ENCODE data around the gene MVK.

The MVK gene

DNA sequence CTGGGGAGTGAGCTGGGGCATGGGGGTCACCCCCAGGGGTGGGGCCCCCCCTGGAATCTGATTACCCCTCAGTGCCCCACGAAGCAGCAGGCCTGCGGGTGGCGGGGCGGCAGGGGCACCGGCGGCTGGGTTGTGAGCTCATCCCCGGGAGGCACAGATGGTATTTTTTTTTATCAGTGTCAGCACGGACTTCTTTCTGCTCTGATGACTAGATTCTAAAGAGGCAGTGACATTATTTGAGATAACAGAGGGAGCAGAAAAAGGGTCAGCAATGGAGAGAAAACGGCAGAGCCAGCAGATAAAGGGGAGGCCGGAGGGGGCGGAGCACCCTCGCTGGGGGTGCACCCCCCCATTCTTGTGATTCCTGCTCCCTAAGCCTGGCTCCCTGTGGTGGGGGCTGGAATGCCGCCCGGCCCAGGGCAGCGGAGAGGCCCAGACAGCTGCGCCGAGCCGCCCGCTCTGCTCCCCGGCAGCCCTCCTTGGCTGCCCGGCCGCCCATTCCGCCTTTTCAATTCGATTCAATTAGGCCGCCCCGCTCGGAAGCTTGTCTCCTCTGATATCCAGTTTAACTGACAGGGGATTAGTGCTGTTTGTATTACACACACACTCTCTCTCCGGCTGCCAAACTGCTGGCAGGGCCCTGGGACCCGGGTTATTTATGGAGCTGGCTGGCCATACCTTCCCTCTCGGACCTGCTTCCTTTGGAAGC is 32.9 kb downstream of the MVK start:
- Histone ChIP-seq H3K4me1 (ENCODE audit: control insufficient read depth, insufficient read depth, low read length) (peaks cover 7% of the 10 kb centered on the region), H3K27ac (ENCODE audit: low read length) (no peak overlapping the region), H3K9ac (ENCODE audit: low read length in 2 of 2) (no peak overlapping the region), H3K4me3 (ENCODE audit: low read length in 2 of 2) (no peak overlapping the region), H3K27me3 (ENCODE audit: control insufficient read depth in 1 of 2, insufficient read depth in 2 of 2, low read length in 2 of 2) (peaks cover 23 to 31% of the 10 kb centered on the region in 2 donors), H3K9me3 (ENCODE audit: control insufficient read depth in 2 of 2, low read length in 2 of 2) (no peaks in the 10 kb centered on the region), H3K36me3 (ENCODE audit: control insufficient read depth in 2 of 2, insufficient read depth in 2 of 2, low read length in 2 of 2) (no peaks in the 10 kb centered on the region)

GRCh38 chr12:109607618-109608017 is 34.0 kb downstream of the MVK start:
- no peak overlapping the region for H3K4me3 ChIP-seq (ENCODE audit: low read length in 2 of 2)
- H3K9ac ChIP-seq (ENCODE audit: low read length in 2 of 2) = no peak overlapping the region
- no peaks in the 10 kb centered on the region for H3K9me3 ChIP-seq (ENCODE audit: control insufficient read depth in 2 of 2, low read length in 2 of 2)
- H3K4me1 ChIP-seq (ENCODE audit: control insufficient read depth, insufficient read depth, low read length) = peaks cover 7% of the 10 kb centered on the region
- no peaks in the 10 kb centered on the region for H3K36me3 ChIP-seq (ENCODE audit: control insufficient read depth in 2 of 2, insufficient read depth in 2 of 2, low read length in 2 of 2)
- H3K27me3 ChIP-seq (ENCODE audit: control insufficient read depth in 1 of 2, insufficient read depth in 2 of 2, low read length in 2 of 2) = peaks cover 24 to 38% of the 10 kb centered on the region in 2 donors
- H3K27ac ChIP-seq (ENCODE audit: low read length) = no peak overlapping the region

GRCh38 chr12:109608270-109608669 is 34.7 kb downstream of the MVK start:
- H3K27ac ChIP-seq (ENCODE audit: low read length) = no peak overlapping the region

GRCh38 chr12:109608793-109609192 is 35.2 kb downstream of the MVK start:
- Histone ChIP-seq H3K4me1 (ENCODE audit: control insufficient read depth, insufficient read depth, low read length) (peaks cover 7% of the 10 kb centered on the region), H3K9ac (ENCODE audit: low read length in 2 of 2) (no peak overlapping the region), H3K9me3 (ENCODE audit: control insufficient read depth in 2 of 2, low read length in 2 of 2) (no peaks in the 10 kb centered on the region), H3K27me3 (ENCODE audit: control insufficient read depth in 1 of 2, insufficient read depth in 2 of 2, low read length in 2 of 2) (peaks cover 35 to 47% of the 10 kb centered on the region in 2 donors), H3K36me3 (ENCODE audit: control insufficient read depth in 2 of 2, insufficient read depth in 2 of 2, low read length in 2 of 2) (no peaks in the 10 kb centered on the region), H3K27ac (ENCODE audit: low read length) (no peak overlapping the region), H3K4me3 (ENCODE audit: low read length in 2 of 2) (no peak overlapping the region)

More at GRCh38 chr12:109608270-109608669, 34.7 kb downstream of the MVK start:
- Histone ChIP-seq H3K36me3 (ENCODE audit: control insufficient read depth in 2 of 2, insufficient read depth in 2 of 2, low read length in 2 of 2) (no peaks in the 10 kb centered on the region), H3K9ac (ENCODE audit: low read length in 2 of 2) (no peak overlapping the region), H3K4me1 (ENCODE audit: control insufficient read depth, insufficient read depth, low read length) (peaks cover 7% of the 10 kb centered on the region), H3K4me3 (ENCODE audit: low read length in 2 of 2) (no peak overlapping the region), H3K27me3 (ENCODE audit: control insufficient read depth in 1 of 2, insufficient read depth in 2 of 2, low read length in 2 of 2) (peaks cover 31 to 42% of the 10 kb centered on the region in 2 donors), H3K9me3 (ENCODE audit: control insufficient read depth in 2 of 2, low read length in 2 of 2) (no peaks in the 10 kb centered on the region)

DNA sequence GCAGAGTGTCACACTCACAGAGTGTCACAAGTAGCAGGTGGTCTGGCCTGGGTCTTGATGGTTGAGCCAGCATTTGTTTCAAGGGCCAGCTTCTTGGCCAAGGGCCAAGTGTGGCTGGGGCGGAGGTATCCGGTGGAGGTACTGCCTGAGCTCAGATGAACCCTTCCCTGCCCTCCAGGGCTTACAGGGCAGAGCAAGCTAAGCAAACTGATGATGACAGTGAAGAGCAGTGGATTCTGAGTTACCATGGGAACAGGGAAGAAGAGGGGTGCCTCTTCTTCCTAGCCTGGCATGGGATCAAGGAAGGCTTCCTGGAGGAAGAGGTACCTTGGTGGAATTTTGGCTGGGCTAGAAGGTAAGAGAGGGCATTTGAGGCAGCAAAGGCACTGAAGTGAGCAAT is 35.7 kb downstream of the MVK start:
- Histone ChIP-seq H3K4me1 (ENCODE audit: control insufficient read depth, insufficient read depth, low read length) (peaks cover 7% of the 10 kb centered on the region), H3K27me3 (ENCODE audit: control insufficient read depth in 1 of 2, insufficient read depth in 2 of 2, low read length in 2 of 2) (peaks cover 41 to 47% of the 10 kb centered on the region in 2 donors), H3K9ac (ENCODE audit: low read length in 2 of 2) (no peak overlapping the region), H3K4me3 (ENCODE audit: low read length in 2 of 2) (no peak overlapping the region), H3K36me3 (ENCODE audit: control insufficient read depth in 2 of 2, insufficient read depth in 2 of 2, low read length in 2 of 2) (no peaks in the 10 kb centered on the region), H3K27ac (ENCODE audit: low read length) (no peak overlapping the region), H3K9me3 (ENCODE audit: control insufficient read depth in 2 of 2, low read length in 2 of 2) (no peaks in the 10 kb centered on the region)

DNA sequence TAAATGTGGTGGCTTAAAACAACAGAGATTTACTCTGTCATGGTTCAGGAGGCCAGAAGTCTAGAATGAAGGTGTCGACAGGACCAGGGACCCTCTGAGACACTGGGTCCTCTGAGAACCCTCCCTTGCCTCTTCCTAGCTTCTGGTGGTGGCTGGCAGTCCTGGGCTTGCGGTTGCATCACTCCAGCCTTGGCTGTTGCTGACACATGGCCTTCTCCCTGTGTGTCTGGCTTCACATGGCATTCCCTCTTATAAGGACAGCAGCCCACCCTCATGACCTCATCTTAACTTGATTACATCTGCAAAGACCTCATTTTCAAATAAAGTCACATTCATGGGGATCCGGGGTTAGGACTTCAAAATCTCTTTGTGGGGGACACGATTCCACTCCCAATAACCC is 36.9 kb downstream of the MVK start:
- Histone ChIP-seq H3K4me3 (ENCODE audit: low read length in 2 of 2) (no peak overlapping the region), H3K36me3 (ENCODE audit: control insufficient read depth in 2 of 2, insufficient read depth in 2 of 2, low read length in 2 of 2) (no peaks in the 10 kb centered on the region), H3K27me3 (ENCODE audit: control insufficient read depth in 1 of 2, insufficient read depth in 2 of 2, low read length in 2 of 2) (peaks cover 44 to 50% of the 10 kb centered on the region in 2 donors), H3K9me3 (ENCODE audit: control insufficient read depth in 2 of 2, low read length in 2 of 2) (no peaks in the 10 kb centered on the region), H3K4me1 (ENCODE audit: control insufficient read depth, insufficient read depth, low read length) (peaks cover 7% of the 10 kb centered on the region), H3K9ac (ENCODE audit: low read length in 2 of 2) (no peak overlapping the region), H3K27ac (ENCODE audit: low read length) (no peak overlapping the region)

DNA sequence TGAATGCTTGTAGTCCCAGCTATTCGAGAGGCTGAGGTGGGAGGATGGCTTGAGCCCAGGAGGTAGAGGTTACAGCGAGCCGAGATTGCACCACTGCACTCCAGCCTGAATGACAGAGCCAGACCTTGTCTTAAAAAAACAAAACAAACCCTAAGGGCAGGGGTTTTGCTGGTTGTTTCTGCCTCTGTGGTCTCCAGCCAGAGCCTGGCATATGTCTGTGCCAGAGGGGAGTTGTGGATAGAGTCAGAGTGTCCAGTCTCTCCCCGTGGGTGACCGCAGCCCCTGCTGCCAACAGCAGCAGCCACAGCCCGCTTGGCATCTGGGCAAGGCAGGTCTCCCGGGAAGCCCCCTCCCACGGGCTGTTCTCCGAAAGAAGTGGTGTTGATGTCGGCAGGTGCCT is 37.6 kb downstream of the MVK start:
- no peak overlapping the region for H3K4me3 ChIP-seq (ENCODE audit: low read length in 2 of 2)
- no peaks in the 10 kb centered on the region for H3K36me3 ChIP-seq (ENCODE audit: control insufficient read depth in 2 of 2, insufficient read depth in 2 of 2, low read length in 2 of 2)
- peaks cover 42 to 51% of the 10 kb centered on the region in 2 donors for H3K27me3 ChIP-seq (ENCODE audit: control insufficient read depth in 1 of 2, insufficient read depth in 2 of 2, low read length in 2 of 2)
- peaks cover 7% of the 10 kb centered on the region for H3K4me1 ChIP-seq (ENCODE audit: control insufficient read depth, insufficient read depth, low read length)
- no peak overlapping the region for H3K27ac ChIP-seq (ENCODE audit: low read length)
- H3K9ac ChIP-seq (ENCODE audit: low read length in 2 of 2) = no peak overlapping the region
- no peaks in the 10 kb centered on the region for H3K9me3 ChIP-seq (ENCODE audit: control insufficient read depth in 2 of 2, low read length in 2 of 2)

GRCh38 chr12:109612003-109612402 is 38.4 kb downstream of the MVK start:
- Histone ChIP-seq H3K27ac (ENCODE audit: low read length) (no peak overlapping the region), H3K4me3 (ENCODE audit: low read length in 2 of 2) (no peak overlapping the region), H3K9me3 (ENCODE audit: control insufficient read depth in 2 of 2, low read length in 2 of 2) (no peaks in the 10 kb centered on the region), H3K9ac (ENCODE audit: low read length in 2 of 2) (no peak overlapping the region), H3K27me3 (ENCODE audit: control insufficient read depth in 1 of 2, insufficient read depth in 2 of 2, low read length in 2 of 2) (peaks cover 36 to 47% of the 10 kb centered on the region in 2 donors), H3K36me3 (ENCODE audit: control insufficient read depth in 2 of 2, insufficient read depth in 2 of 2, low read length in 2 of 2) (no peaks in the 10 kb centered on the region), H3K4me1 (ENCODE audit: control insufficient read depth, insufficient read depth, low read length) (peaks cover under 1% of the 10 kb centered on the region)

DNA sequence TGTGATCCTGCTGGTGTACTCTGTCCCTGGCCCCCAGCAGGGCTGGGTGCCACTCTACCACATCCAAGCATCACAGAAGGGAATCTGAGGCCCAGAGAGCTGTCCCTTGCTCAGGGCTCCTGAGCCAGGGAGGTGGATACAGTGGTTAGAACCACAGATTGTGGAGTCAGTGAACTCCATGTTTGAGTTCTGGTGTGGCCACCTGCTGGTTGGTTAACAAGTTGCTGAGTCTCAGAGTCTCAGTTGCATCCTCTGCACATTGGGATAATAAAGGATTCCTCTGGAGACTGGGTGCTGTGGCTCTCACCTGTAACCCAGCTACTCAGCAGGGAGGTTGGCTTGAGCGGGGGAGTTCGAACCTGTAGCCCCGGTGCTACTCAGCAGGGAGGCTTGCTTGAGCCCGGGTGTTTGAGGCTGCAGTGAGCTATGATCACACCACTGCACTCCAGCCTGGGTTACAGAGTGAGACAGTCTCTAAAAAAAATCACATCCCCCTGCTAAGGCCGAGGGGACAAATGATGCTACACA is 39.4 kb downstream of the MVK start:
- no peak overlapping the region for H3K27ac ChIP-seq (ENCODE audit: low read length)
- H3K36me3 ChIP-seq (ENCODE audit: control insufficient read depth in 2 of 2, insufficient read depth in 2 of 2, low read length in 2 of 2) = no peaks in the 10 kb centered on the region
- no peaks in the 10 kb centered on the region for H3K9me3 ChIP-seq (ENCODE audit: control insufficient read depth in 2 of 2, low read length in 2 of 2)
- no peaks in the 10 kb centered on the region for H3K4me1 ChIP-seq (ENCODE audit: control insufficient read depth, insufficient read depth, low read length)
- no peak overlapping the region for H3K4me3 ChIP-seq (ENCODE audit: low read length in 2 of 2)
- peaks cover 32 to 42% of the 10 kb centered on the region in 2 donors for H3K27me3 ChIP-seq (ENCODE audit: control insufficient read depth in 1 of 2, insufficient read depth in 2 of 2, low read length in 2 of 2)
- H3K9ac ChIP-seq (ENCODE audit: low read length in 2 of 2) = no peak overlapping the region

DNA sequence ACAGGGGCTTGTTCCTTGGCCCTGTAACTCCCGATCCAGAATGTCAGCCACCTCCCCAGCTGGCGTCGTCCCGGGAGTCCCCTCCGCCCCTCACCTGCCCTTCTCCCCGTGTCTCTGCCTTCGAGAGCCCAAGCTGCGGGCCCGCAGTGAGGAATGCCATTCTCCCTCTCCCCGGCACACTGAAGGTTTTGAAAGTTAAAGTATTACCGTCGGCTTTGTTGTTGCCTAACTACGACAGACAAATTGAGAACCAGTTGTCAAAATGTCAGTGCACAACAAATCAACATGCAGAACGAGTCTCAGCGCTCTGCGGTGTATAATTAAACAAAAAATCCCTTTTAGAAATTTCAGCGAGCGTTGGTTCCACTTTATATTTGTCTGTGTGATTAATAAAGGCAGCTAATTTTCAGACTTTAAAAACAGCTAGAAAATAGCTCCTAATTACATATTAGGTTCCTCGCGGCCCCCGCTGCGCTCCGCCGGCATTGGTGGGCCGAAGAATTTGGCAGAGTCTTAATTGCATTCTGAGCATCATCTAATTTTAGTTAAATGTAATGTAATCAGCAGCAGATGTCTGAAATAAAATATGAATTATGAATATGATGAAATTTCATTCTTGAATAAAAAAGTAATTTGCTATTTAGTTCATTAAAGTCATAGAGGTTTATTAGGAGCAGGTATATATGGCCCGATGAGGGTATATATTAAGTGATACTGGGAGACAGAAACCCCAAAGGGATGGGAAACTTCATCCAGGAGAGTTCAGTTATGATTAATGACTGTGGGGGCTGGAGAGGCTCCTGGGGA is 40.3 kb downstream of the MVK start:
- no peaks in the 10 kb centered on the region for H3K36me3 ChIP-seq (ENCODE audit: control insufficient read depth in 2 of 2, insufficient read depth in 2 of 2, low read length in 2 of 2)
- no peaks in the 10 kb centered on the region for H3K9me3 ChIP-seq (ENCODE audit: control insufficient read depth in 2 of 2, low read length in 2 of 2)
- peaks cover 32 to 36% of the 10 kb centered on the region in 2 donors for H3K27me3 ChIP-seq (ENCODE audit: control insufficient read depth in 1 of 2, insufficient read depth in 2 of 2, low read length in 2 of 2)
- no peak overlapping the region for H3K4me3 ChIP-seq (ENCODE audit: low read length in 2 of 2)
- H3K9ac ChIP-seq (ENCODE audit: low read length in 2 of 2) = no peak overlapping the region
- H3K27ac ChIP-seq (ENCODE audit: low read length) = no peak overlapping the region
- no peaks in the 10 kb centered on the region for H3K4me1 ChIP-seq (ENCODE audit: control insufficient read depth, insufficient read depth, low read length)

All from stomach smooth muscle (tissue), 2 donors.